Measurements from ENCODE around the gene CIBAR2.

GRCh38 chr16:85081038-85081437, 31.2 kb downstream of the CIBAR2 start:
- no peak for TF ChIP-seq EZH2 (IDR thresholded peaks at IDR 0.05; ENCODE audit: insufficient read depth, poor library complexity, severe bottlenecking)
- TF ChIP-seq EZH2phosphoT487 (IDR thresholded peaks at IDR 0.05; ENCODE audit: insufficient read depth, low read depth): no peak
